Neural cell (in vitro differentiated cells): Measurements from ENCODE around the gene CDC20. TPM values are rescaled to one million over a fixed set of nuclear protein-coding genes. Genes with fewer than 3 reads are reported as not detected.

Source experiments
- H2AFZ ChIP-seq: fragments of 200-600, 300-800 bp; sonication (generic), shearing (Covaris generic); 2 replicates; pipeline ENCODE4 v1.6.0; 2014; ENCODE audit warnings: low read depth, mild to moderate bottlenecking, antibody characterized with exemption, low read length, moderate library complexity
- H3F3A ChIP-seq: fragments of 200-600 bp; shearing (Covaris generic); 2 replicates; pipeline ENCODE4 v1.6.1; 2016; ENCODE audit warnings: mild to moderate bottlenecking, moderate library complexity, mixed read lengths, antibody characterized with exemption, low read length; ENCODE audit not compliant: insufficient read depth, poor library complexity, severe bottlenecking
- H3K27ac ChIP-seq: fragments of 200-600, 300-800 bp; sonication (generic), shearing (Covaris generic); 2 replicates; pipeline ENCODE4 v1.5.1; 2014; ENCODE audit warnings: mild to moderate bottlenecking, low read length, moderate library complexity
- H3K27me3 ChIP-seq: fragments of 300-800, 200-600 bp; sonication (generic), shearing (Covaris generic); 2 replicates; pipeline ENCODE4 v1.6.0; 2014; ENCODE audit warnings: mild to moderate bottlenecking, low read depth, low read length, moderate library complexity; ENCODE audit not compliant: insufficient read depth
- H3K36me3 ChIP-seq: fragments of 300-800, 200-600 bp; sonication (generic), shearing (Covaris generic); 2 replicates; pipeline ENCODE4 v1.5.1; 2014; ENCODE audit warnings: mild to moderate bottlenecking, antibody characterized with exemption, low read length, moderate library complexity; ENCODE audit not compliant: insufficient read depth
- H3K4me2 ChIP-seq: fragments of 300-800, 200-600 bp; sonication (generic), shearing (Covaris generic); 2 replicates; pipeline ENCODE4 v1.6.0; 2014; ENCODE audit warnings: mild to moderate bottlenecking, low read length
- H3K4me3 ChIP-seq: fragments of 300-800, 200-600 bp; sonication (generic), shearing (Covaris generic); 2 replicates; pipeline ENCODE4 v1.5.1; 2014; ENCODE audit warnings: mild to moderate bottlenecking, low read length, moderate library complexity
- H3K79me2 ChIP-seq: fragments of 200-600 bp; shearing (Covaris generic); replicated peaks from 2 replicates; pipeline ENCODE4 v1.6.0; 2014; ENCODE audit warnings: mild to moderate bottlenecking, low read length, moderate library complexity; ENCODE audit not compliant: insufficient read depth
- H3K9ac ChIP-seq: fragments of 300-800, 200-600 bp; sonication (generic), shearing (Covaris generic); 2 replicates; pipeline ENCODE4 v1.6.1; 2016; ENCODE audit warnings: mild to moderate bottlenecking, low read length, mixed read lengths
- H3K9me2 ChIP-seq: fragments of 200-600 bp; shearing (Covaris generic); 2 replicates; pipeline ENCODE4 v1.6.1; 2016; ENCODE audit warnings: mild to moderate bottlenecking, low read length, mixed read lengths; ENCODE audit not compliant: insufficient read depth
- H3K9me3 ChIP-seq: fragments of 200-600, 300-800 bp; sonication (generic), shearing (Covaris generic); 2 replicates; pipeline ENCODE4 v1.6.1; 2016; ENCODE audit warnings: mild to moderate bottlenecking, mixed run types, low read length, moderate library complexity, mixed read lengths
- H4K20me1 ChIP-seq: fragments of 200-600 bp; shearing (Covaris generic); 2 replicates; pipeline ENCODE4 v1.6.1; 2016; ENCODE audit warnings: mild to moderate bottlenecking, mixed run types; ENCODE audit not compliant: insufficient read depth
- EP300 ChIP-seq: fragments of 450-650 bp; conservative IDR thresholded peaks from 2 replicates; pipeline ENCODE4 v1.6.1; 2014; ENCODE audit warnings: antibody characterized with exemption, mild to moderate bottlenecking, moderate library complexity; ENCODE audit not compliant: poor library complexity, severe bottlenecking
- EZH2 ChIP-seq: fragments of 200-600, 300-800 bp; shearing (Covaris generic), sonication (generic); IDR thresholded peaks from 2 replicates; pipeline ENCODE4 v1.6.1; 2014; ENCODE audit warnings: antibody characterized with exemption, low read length, borderline replicate concordance, mild to moderate bottlenecking; ENCODE audit not compliant: insufficient read depth, poor library complexity, severe bottlenecking
- MXI1 ChIP-seq: fragments of 450-650 bp; conservative IDR thresholded peaks from 2 replicates; pipeline ENCODE4 v1.6.1; 2014; ENCODE audit warnings: antibody characterized with exemption, mild to moderate bottlenecking; ENCODE audit not compliant: poor library complexity, severe bottlenecking
- POLR2AphosphoS5 ChIP-seq: IDR thresholded peaks from 2 replicates; pipeline ENCODE4 v1.6.1; 2012
- RAD21 ChIP-seq: fragments of 450-650 bp; conservative IDR thresholded peaks from 2 replicates; pipeline ENCODE4 v1.6.1; 2014; ENCODE audit warnings: antibody characterized with exemption, mild to moderate bottlenecking, moderate library complexity
- REST ChIP-seq: IDR thresholded peaks from 2 replicates; pipeline ENCODE4 v1.6.1; 2012; ENCODE audit warnings: borderline replicate concordance
- SMC3 ChIP-seq: fragments of 450-650 bp; conservative IDR thresholded peaks from 2 replicates; pipeline ENCODE4 v1.6.1; 2014; ENCODE audit warnings: antibody characterized with exemption, mild to moderate bottlenecking, moderate library complexity; ENCODE audit not compliant: poor library complexity
- TAF1 ChIP-seq: IDR thresholded peaks from 2 replicates; pipeline ENCODE4 v1.6.1; 2012; ENCODE audit warnings: low read depth
- polyA plus RNA-seq: library from polyadenylated mRNA; depleted of rRNA; stranded (reverse); fragments of >200 nt; gene quantifications from 2 replicates; pipeline ENCODE4 v1.2.3, GENCODE V29; 2014
- TF ChIP-seq, protein P1 (sequence below): fragments of 450-650 bp; IDR thresholded peaks from 2 replicates; pipeline ENCODE4 v1.5.1; 2014; ENCODE audit warnings: antibody characterized with exemption, mild to moderate bottlenecking, moderate library complexity; ENCODE audit not compliant: poor library complexity, severe bottlenecking

CDC20 gene
- polyA plus RNA-seq, 1 donor from 2014 or later, result 2.8 TPM

DNA sequence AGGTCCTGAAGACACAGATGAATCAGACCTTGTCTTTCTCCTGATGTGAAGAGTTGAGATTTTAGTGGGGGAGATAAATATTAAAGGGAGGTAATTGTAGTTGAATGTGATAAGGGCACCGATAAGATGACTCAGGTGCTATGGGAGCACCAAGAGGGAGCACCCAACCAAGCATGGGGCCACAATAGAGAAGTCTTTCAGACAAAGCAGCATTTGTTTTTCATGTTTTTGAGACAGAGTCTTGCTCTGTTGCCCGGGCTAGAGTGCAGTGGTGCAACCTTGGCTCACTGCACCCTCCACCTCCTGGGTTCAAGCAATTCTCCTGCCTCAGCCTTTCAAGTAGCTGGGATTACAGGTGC, 47.1 kb downstream of the CDC20 start:
- Histone ChIP-seq H4K20me1 (no peaks in the 10 kb centered on the region), H3K4me2 (no peak overlapping the region), H3K9ac (no peak overlapping the region), H3K79me2 (no peaks in the 10 kb centered on the region), H2AFZ (no peak overlapping the region), H3F3A (no peaks in the 10 kb centered on the region), H3K9me3 (no peaks in the 10 kb centered on the region), H3K27ac (no peak overlapping the region), H3K9me2 (no peaks in the 10 kb centered on the region), H3K4me3 (no peak overlapping the region), H3K27me3 (no peaks in the 10 kb centered on the region), H3K36me3 (no peaks in the 10 kb centered on the region)
- no peak for TF ChIP-seq SMC3
- no peak for TF ChIP-seq EP300
- no peak for TF ChIP-seq RAD21
- no peak for TF ChIP-seq EZH2
- TF ChIP-seq REST, result no peak
- no peak for TF ChIP-seq MXI1
- no peak for TF ChIP-seq POLR2AphosphoS5
- TF ChIP-seq TAF1, result no peak
- TF ChIP-seq, protein P1, sequence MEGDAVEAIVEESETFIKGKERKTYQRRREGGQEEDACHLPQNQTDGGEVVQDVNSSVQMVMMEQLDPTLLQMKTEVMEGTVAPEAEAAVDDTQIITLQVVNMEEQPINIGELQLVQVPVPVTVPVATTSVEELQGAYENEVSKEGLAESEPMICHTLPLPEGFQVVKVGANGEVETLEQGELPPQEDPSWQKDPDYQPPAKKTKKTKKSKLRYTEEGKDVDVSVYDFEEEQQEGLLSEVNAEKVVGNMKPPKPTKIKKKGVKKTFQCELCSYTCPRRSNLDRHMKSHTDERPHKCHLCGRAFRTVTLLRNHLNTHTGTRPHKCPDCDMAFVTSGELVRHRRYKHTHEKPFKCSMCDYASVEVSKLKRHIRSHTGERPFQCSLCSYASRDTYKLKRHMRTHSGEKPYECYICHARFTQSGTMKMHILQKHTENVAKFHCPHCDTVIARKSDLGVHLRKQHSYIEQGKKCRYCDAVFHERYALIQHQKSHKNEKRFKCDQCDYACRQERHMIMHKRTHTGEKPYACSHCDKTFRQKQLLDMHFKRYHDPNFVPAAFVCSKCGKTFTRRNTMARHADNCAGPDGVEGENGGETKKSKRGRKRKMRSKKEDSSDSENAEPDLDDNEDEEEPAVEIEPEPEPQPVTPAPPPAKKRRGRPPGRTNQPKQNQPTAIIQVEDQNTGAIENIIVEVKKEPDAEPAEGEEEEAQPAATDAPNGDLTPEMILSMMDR, result no peak

- H3K79me2 ChIP-seq, result no peaks in the 10 kb centered on the region
- H4K20me1 ChIP-seq, result no peaks in the 10 kb centered on the region
- no peaks in the 10 kb centered on the region for H3K9me3 ChIP-seq
- H3K36me3 ChIP-seq, result no peaks in the 10 kb centered on the region
- H3F3A ChIP-seq, result no peaks in the 10 kb centered on the region
- no peak overlapping the region for H3K4me3 ChIP-seq
- no peak for TF ChIP-seq SMC3
- no peak for TF ChIP-seq RAD21
- no peak for TF ChIP-seq POLR2AphosphoS5
- no peak for TF ChIP-seq MXI1
- no peak for TF ChIP-seq REST
- no peak for TF ChIP-seq EP300
- TF ChIP-seq, protein P1, result no peak
- no peak for TF ChIP-seq EZH2
- TF ChIP-seq TAF1, result no peak
- no peaks in the 10 kb centered on the region for H3K9me2 ChIP-seq
- H3K9ac ChIP-seq, result no peak overlapping the region
- H2AFZ ChIP-seq, result no peak overlapping the region
- H3K27ac ChIP-seq, result no peak overlapping the region
- H3K27me3 ChIP-seq, result no peaks in the 10 kb centered on the region
- H3K4me2 ChIP-seq, result no peak overlapping the region
These were observed 51.8 kb downstream of the CDC20 start for GRCh38 chr1:43410571-43410970.
